AML-193 (cell line): ENCODE data around the gene G6PC3.
"Not testable (repeated sequence)": the region's sequence is repeated elsewhere in the genome, so short reads cannot be mapped to it uniquely, and the experiment has no call there.

Source experiments
- DNase-seq, 2 experiments: peaks; one replicate each; lab custom pipeline; 2025; lab: John Stamatoyannopoulos, UW

G6PC3 gene

DNA sequence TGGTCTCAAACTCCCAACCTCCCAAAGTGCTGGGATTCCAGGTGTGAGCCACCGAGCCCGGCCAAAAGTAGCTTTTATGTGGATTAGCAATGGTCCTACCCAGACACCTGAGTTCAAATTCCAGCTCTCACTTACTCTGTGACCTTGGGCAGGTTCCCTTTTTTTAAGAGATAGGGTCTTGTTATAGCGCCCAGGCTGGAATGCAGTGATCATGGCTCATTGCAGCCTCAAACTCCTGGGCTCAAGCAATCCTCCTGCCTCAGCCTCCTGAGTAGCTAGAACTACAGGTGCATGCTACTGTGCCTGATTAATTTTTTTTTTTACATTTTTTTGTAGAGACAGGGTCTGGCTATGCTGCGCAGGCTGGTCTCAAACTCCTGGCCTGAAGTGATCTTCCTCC, 36.3 kb downstream of the G6PC3 start:
- no peak for DNase-seq

DNA sequence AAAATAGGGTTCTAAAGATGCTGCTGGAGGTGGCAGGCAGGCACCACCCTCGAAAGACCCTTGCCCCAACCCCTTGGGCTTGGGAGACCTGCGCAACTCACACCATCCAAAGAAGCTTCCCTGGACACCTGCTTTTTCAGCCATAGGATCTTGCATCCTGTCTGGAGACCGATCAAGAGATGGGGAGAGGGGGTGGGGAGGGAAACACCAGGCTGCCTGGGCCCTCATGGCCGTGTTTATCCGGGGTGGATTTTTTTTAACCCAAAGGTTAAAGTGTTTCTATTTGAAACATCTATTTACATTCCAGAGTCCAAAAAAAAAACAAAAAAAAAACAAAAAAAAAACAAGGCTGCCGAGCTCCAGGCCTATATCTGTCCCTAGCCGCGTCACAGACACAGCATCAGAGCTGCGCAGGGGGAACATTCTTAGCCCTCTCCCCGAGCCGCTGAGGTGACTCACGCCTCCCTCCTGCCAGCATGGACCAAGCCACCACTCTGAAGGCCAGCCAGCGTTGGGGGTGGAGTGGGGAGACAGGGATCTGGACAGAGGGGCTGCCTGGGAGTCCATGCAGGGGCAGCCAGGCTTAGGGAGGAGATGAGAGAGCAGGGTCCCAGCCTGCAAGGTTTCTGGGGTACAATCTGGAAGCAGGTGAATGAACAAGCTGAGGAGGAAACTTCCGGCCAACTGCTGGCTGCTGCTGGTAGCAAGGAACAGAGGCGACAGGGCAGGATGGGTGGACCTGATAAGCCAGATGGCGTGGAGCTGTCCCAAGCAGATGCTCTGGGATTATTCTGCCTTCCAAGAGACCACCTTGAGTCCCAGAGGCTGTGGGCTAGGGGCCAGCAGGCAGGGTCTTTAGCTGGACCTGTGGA, 38.1 kb downstream of the G6PC3 start:
- DNase-seq, result no peak

DNA sequence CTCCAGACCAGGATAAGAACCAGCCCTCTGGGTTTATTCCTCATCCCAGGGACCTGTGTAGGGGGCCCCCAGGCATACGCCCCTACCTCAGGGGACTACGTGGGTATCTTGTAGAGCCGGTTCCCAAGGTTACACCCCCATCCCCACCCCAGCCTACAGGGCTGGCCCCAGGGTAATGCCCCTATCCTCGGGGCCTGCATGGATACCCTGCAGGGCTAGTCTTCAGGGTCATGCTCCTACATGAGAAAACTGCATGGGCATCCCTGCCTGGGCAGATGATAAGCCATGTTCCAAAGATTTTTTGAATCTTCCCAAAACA, 38.7 kb downstream of the G6PC3 start:
- no peak for DNase-seq

DNA sequence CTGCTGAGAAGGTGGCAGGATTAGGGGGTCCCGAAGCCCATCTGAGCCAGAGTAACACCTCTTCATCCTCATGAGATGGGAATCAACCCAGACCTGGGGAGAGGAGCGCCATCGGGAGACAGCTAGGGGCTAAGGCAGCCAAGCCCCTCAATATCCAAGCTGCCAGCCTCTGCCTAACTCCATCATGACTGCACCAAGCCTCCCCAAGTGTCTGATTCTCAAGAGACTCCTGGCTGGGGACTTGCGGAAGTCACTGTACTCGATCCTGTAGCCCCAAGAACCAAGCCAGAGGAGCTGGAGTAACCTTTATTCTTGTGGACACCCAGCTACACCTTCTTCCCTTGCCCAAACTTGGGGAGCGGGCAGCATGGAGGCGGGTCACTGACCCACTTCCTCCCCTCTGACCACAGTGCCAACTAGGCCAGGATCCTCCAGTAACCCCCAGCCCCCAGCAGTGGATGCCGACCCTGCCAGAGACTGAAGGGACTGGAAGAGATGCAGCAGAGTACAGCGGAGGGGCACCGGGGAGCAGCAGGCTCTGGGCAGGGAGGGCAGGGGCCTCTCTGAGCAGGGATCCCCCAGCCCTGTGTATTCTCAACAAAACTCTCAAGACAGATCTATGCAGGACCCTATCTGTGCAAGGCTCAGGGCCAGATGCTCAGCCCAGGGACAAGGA, 39.6 kb downstream of the G6PC3 start:
- no peak for DNase-seq

DNA sequence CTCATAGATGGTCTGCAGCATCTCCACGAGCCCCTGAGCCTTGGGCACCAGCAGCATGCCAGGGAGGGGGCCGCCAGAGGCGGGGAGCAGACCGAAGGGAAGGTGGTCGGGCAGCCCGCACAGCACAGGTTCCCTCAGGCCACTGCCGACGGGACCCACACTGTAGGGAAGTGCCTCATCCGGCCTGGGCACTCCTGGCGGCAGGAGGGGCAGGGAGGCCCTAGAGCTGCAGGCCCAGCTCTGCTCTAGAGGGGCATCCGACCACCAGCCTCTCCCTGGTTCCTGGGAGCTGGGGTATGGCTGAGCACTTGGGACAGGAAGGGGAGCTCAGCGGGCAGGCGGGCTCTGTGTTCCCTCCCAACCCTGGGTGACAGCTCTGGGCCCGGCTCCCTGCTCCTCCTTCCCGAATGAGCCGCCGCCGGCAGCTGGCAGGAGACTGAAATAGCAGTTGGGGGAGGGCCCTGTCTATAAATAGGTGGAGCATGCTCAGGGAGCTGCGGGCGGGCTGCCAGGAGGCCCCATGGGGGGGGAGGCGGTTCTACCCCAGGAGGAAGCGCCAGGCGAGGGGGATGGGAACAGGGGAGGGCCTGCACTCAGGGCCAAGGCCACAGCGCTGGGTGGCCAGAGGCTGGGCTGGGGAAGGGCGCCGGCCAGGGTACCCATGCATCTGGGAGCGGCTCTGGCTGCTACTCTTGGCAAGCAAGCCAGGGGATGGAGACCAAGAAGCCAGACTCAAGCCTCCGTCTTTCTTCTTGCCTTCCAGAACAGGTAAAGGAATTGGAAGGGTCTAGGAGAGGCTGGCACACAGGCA, 40.5 kb downstream of the G6PC3 start:
- peak; percentile 92 to 93 for DNase-seq

DNA sequence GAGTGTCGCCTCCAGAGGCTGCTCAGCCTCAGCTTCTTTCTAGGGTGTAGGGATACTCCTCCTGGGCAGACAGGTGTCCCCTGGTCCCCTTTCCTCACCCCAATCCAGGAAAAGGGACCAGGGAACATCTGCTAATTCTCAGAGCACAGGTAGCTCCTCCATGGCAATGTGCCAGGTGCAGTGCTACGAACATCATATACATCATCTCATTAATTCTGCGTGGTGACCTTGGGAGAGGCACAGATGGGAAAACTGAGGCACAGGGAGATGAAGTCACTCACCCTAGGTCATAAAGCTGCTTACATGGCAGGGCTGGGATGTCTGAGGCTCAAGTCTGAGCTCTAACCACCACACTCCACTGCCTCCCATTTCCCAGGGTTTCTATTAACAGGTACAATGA, 41.2 kb downstream of the G6PC3 start:
- DNase-seq, result no peak

DNA sequence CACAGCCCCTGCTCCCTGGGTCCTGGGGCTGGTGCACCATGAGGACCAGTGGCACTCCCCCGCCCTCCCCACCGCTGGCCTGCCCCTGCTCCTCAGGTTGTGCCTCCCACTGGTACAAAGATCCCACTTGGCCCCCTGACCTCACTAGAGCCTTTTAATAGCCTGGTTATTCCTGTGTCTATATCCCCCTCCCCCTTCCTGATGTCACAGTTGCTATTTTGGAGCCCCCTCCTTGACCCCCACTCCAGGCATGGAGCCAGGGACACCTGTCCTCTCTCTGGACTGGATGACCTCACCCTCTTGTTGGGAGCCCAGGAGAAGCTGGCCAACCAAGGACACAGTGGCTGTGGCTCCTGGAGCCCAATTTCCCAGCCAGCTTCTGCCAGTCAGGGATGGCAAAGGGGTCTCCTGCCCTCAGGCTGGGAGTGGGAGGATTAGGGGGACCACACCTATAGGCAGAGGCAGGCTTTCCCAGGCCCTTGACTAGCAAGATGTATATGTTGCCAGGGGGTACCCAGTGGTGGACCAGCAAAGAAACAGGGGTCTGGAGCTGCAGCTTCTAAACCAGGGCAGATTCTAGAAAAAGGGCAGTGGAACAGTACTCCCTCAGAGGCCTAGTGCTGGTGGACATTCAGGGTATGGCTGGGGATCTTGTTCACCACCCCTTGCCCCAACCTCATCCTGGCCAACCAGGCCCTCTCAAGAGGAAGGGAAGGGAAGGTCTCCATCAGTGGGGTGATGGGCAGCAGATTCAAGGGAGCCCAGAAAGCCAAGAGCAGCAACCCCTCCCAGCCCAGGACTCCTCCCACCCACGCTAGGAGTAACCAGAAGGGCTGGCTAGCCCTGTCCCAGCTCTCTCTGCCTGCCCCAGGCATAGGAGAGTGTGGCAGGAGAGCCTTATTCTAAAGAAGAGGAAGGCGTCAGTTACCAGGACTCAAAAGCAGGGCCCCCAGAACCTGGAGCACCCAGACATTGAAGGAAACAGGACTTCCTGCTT, 42.0 kb downstream of the G6PC3 start:
- no peak for DNase-seq

DNA sequence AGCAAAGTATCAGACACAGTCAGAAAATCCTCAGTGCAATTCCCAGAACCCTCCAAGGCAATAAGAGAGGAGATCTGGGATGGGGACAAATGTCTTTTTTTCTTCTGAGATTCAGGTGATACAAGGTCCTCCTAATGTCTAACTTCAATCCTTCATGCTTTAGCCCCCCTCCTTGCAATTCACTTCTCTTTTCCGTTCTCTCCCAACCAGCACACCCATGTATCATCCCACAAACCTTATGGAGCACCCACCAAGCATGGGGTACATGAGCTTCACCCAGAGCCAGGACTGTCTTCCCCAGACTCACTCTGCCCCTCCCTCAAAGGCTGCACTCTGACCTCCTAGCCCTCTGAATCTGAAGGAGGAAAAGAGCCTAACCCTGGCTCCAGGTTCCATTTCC, 42.8 kb downstream of the G6PC3 start:
- no peak for DNase-seq

DNA sequence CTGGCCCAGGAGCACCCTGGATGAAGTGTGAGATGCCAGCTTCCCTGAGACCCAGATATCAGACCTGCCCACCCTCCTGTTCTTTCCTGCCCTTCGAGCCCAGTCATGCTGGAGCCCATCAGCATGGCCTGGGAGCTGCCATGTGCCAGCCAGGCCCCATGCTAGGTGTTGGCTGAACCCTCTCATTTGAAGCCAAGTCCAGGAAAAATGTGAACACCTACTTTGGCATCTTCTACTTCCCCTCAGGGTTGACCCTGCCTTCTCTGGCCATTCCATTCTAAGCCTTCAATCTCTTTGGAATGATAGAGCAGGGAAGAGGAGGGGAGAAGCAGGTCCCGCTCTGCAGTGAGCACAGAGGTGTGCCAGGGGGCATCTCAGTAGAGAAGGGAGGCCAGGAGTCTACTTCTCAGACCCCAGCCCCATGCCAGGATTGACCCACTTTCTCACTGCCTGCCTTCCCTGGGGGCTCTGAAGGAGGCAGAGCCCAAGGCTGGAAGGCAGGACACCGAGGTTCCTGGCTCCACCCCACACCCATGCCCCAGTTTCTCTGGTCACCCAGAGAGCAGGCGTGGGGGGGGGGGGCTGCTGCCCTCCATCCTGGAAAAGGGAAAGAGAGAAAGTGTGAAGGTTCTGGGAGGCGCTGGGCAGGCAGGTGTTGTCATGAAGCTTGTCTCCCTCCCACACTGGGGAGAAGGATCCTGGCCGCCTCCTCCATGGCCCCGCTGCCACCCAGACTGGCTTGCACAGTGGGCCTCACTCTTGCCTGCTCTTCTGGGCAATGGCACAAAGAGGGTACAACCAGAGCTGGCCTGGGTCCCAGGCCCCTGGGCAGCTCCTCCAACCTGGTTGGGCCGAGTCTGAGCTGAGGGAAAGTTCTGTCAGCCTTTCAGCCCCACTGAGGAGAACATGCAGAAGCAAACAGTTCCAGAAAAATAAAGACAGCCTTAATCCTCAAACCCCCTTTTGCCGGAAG, 43.6 kb downstream of the G6PC3 start:
- no peak for DNase-seq

DNA sequence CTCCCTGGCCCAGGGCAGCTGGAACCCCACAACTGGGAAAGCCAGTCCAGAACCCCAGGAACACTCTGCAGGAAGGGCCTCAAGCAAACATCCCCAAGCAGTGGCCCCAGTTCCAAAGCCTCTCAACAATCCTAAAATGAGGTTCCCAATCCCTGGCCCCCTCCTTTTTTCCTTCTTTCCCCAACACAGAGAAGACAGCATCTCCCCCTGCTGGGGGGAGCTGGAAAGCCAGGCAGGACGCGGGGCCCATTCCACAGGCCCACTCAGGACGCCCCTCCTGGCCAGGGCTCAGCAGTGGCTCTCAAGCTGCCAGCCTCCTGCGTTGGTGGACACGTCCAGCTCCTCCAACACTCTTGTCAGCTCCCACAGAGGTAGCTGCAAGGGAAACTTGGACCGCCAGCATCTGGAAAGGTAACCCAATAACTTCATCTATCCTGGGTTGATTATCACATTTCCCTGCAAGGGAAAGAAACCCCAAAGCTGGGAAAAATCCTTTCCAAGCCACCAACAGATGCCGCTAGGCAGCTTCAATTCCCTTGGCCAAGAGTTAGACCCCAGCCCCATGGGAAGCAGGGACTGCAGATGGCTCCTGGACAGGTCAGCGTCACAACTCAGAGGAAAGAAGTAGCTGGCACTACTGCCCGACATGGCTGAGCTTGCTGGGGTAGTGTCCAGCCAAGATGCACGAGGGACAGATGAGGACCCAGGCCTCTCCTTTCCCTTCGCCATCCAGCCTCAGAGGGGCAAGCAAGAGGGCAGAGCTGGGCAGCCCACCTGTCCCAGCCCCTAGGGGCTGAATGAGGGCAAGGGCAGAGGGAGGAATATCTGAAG, 45.3 kb downstream of the G6PC3 start:
- peak in 1 of 2 experiments; percentile 29 for DNase-seq

DNA sequence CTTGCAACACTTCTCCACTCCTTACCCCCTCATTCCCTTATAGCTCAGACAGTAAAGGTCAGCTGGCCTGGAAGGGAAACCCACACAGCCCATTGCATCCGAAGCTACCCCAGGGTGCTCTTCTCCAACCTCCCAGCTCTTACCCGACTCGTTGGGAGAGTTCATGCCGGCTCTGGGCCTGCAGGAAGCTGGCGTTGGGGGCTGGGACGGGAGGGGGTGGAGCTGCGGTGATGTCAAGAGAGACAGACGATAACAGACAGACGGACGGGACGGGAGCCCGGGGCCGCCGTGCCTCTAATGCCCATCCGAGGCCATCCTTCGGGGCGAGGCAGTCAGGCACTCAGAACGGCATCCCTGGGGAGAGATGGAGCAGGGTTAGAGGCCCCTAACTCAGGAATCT, 46.8 kb downstream of the G6PC3 start:
- no peak for DNase-seq

DNA sequence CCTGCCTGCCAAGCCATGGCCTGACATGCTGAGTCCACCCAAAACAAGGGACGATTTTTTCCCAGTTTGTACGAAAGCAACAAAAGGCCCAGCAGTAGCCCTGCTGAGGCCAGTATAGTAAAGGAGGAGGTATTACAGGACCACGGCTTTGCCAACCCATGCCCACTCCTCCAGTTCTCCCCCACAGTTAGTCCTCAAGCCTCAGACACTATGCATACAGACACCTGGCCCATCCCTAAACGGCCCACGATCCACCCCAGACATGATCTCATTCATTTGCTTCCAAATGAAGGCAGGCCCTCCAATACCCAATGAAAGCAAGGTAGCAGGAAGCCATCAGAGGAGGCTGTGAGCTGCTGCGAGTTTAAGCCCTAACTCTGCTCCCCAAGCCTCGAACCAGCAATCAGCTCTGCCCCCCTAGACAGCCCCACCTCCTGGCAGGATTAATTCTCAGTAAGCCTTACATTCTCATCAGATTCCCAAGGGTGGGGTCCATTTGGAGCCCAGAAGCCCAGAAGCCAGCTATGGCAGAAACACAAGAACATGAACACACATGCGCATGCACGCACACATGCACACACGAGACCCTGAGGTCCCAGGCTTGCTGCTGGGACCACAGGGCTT, 48.0 kb downstream of the G6PC3 start:
- DNase-seq, result no peak

DNA sequence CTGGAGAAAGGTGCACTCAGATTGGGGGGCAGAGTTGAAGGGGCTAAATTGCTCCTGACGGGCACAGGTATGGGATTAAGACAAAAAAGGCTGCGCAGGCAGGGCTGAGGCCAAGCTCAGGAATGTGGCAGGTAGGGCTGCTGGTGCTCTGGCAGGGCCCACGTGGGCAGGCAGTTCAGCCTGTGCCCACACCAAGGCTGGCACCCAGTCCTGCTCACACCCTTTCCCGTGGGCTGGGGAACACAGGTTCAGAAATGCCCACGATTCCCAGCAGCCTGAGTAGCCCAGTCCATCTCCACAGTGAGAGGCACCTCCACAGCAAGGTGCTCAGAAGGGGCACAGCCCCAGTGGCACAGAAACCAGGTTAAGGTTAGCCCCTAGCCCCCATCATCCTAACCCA, 48.5 kb downstream of the G6PC3 start:
- no peak for DNase-seq

DNA sequence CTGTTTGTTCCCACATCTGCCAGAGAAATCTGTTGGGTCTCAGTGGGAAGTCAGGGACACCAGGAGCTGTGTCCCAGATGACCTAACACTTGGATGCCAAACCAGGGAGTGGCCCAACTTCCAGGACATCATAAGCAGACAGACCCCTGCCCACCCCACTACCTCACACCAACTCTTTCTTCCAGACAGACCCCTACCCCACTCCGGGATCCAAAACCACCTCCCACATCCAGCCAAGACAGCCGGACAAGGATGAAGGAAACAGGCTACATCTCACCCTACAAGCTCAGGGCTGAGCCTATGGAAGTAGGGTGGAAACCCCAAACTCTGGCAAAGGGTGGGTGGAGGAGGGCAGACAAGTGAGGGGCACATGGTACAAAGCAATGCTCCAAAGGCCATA, 49.3 kb downstream of the G6PC3 start:
- DNase-seq, result no peak

DNA sequence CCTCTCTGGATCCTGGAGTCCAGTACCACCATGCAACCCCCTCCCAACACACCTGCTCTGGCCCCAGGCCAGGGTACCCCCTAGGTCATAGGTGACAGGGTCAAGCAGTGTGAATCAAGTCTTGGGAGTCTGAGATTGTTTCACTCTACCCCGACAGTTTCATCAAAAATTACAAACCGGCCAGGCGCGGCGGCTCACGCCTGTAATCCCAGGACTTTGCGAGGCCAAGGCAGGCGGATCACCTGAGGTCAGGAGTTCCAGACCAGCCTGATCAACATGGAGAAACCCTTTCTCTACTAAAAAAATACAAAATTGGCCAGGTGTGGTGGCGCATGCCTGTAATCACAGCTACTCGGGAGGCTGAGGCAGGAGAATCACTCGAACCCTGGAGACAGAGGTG, 49.7 kb downstream of the G6PC3 start:
- DNase-seq, result not testable (repeated sequence)

DNA sequence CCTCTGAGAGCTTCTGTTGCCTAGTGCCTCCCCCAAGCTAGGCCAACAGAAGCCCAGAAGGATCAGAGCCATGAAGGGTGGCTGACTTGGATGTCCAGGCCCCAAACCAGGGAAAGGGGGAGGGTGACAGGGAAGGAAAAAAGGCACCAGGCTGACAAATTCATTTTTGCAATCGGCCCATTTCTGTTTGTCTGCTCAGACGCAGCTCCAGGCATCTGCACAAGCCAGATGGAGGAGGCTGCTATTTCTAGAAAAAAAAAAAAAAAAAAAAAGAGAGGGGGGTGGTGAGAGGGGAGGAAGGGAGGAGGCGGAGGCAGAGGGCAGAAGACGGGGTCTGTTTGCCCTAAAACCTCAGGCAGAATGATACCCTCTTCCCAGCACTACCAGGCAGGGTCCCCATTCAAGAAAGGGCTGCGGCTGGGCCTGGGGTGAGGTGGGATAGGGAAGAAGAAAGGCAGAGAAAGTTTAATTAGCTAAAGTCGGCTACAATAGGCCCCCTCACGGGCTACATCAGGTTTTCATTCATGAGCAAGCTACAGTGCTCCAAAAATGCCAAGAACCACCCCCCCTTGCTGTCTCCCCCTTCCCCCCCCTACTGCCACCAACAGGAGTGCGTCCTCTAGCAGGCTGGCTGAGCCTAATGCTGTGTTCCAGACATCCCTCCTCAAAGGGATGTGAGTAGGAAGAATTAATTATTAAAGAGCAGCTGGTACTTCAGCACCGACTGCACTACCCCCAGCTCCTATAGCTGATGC, 50.5 kb downstream of the G6PC3 start:
- no peak for DNase-seq

DNA sequence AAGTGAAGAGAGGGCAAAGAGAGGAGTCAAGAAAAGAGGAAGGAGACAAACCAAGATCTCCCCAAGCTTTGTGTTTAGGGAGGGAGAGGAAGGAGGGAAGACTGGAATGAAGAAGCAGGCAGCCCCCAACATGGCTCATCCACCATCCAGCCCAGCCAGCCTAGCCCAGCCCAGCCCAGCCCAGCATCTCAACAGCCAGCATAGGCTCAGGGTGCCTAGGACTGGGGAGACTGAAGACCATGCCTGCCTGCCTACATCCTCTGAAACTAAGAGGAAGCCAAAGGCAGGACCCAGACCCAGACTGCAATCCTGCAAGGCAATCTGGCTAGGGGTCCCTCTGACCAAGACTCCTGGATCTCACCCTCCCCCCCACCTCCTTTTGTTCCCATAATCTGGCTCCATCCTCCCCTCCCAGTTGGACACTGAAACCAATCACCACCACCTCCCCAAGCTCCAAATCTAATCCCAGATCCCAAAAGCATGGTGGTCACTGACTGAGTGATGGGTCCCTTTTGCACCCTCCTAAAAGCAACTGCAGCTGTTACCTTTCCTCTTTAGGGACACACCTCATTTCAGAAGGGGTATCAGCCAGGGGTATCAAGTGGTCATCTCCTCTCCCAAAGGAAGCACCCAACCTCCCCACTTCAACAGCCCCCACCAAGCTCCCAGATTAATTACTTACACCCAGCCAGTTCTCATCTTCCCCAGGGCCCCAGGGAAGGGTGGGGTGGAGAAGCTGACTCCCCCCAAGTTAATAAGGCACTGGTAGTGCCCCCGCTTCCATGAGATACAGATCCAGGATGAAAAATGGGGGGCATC, 51.7 kb downstream of the G6PC3 start:
- DNase-seq, result peak; percentile 36 to 45
